Fibroblast of peridontal ligament (primary cell): ENCODE results near the gene PCGF1.

ENCODE experiments used
- DNase-seq: peaks from one replicate; pipeline ENCODE4 v3.0.0-alpha.2; 2010; ENCODE audit errors: extremely low read depth

The PCGF1 gene

DNA sequence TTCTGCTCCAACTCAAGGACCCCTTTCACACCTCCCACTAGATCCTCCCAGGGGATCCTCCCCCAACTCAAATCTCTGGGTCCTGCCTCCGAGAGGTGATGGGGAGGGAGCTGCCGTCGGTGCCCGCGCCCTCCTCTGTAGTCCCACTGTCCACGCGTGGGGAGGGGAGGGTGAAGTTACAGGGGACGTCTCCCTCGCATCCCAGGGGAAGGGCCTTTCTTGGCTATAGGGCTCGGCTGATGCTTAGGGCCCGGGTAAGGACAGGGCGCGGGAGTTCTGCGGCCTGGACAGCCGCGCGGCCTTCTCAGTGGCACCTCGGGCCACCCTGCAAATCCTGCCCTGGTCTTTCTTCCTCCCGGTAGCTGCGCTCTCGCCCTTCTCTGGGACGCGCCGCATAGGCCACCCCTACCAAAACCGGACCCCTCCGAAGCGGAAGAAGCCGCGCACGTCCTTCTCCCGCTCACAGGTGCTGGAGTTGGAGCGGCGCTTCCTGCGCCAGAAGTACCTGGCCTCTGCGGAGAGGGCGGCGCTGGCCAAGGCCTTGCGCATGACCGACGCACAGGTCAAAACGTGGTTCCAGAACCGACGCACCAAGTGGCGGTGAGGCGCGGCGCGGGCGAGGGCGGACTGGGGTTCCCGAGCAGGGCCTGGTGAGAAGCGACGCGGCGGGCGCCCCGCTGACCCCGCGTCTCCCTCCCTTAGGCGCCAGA is 7.9 kb upstream of the PCGF1 start:
- no peak for DNase-seq

DNA sequence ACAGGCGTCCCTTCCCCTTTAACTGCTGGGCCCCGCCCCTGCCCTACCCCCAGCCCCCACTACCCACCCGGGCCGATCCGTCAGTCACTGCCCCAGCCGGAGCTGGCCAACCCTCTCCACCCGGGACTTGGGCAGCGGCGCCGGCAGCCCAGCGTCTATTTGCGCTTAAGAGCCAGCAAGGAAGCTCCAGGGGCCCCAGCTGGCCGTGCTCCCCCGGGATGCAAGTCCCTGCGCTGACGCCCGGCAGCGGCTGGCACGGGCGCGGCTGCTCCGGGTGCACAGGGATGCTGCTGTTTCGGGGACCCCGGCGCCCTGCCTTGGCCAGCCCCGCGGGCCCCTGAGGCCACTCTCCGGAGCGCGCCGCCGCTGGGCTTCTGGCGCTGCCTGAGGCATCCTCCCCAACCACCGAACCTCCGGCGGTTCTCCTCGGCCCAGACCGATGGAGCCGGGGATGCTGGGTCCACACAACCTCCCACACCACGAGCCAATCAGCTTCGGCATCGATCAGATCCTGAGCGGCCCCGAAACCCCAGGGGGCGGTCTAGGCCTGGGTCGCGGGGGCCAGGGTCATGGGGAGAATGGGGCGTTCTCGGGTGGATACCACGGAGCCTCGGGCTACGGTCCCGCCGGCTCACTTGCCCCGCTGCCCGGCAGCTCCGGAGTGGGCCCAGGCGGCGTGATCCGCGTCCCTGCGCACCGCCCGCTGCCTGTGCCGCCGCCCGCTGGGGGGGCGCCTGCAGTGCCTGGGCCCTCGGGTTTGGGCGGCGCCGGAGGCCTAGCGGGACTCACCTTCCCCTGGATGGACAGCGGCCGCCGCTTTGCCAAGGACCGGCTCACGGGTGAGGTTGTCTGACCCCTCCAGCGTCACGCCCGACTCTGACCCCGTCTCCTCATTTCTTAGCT is 7.1 kb upstream of the PCGF1 start, which contains the start of gene TLX2:
TSS of gene TLX2 (plus strand) at position 83 of the 903 bp plus-strand sequence. CDS start at position 440, 357 bp downstream.
- no peak for DNase-seq

DNA sequence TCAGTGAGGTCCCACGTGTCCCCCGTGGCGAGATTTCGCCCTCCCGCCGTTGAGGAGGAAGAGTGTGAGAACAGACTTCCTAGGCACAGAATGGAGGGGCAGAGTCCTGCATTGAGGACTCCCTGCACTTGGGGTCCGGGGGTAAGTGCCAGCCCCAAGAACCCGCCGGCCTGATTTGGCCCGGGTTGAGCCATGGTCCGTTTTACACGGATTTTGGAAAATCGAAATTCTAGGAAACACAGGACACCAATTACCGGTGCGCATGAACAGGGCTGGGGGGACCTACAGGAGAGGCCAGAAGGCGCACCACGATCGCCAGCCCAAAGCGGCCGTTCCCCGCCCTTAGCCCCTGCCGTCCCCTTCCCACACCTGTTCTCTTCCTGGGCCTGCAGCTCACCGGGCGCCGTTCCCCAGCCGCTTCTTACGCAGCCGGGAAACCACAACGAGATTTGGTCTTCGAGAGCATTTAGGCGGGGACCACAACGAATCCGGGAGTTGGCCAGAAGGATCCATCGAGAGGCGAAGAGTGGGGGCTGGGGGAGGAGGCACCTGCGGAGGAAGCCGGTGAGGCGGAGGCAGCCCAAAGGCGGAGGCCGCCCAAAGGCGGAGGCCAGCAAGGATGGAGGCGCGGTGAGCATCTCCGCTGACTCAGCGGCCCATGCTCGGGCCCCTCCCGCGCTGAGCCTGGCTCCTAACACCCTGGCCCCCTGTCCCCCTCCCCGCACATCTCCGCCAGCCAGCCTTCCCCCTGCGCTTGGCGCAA is 6.3 kb upstream of the PCGF1 start:
- DNase-seq, result no peak

DNA sequence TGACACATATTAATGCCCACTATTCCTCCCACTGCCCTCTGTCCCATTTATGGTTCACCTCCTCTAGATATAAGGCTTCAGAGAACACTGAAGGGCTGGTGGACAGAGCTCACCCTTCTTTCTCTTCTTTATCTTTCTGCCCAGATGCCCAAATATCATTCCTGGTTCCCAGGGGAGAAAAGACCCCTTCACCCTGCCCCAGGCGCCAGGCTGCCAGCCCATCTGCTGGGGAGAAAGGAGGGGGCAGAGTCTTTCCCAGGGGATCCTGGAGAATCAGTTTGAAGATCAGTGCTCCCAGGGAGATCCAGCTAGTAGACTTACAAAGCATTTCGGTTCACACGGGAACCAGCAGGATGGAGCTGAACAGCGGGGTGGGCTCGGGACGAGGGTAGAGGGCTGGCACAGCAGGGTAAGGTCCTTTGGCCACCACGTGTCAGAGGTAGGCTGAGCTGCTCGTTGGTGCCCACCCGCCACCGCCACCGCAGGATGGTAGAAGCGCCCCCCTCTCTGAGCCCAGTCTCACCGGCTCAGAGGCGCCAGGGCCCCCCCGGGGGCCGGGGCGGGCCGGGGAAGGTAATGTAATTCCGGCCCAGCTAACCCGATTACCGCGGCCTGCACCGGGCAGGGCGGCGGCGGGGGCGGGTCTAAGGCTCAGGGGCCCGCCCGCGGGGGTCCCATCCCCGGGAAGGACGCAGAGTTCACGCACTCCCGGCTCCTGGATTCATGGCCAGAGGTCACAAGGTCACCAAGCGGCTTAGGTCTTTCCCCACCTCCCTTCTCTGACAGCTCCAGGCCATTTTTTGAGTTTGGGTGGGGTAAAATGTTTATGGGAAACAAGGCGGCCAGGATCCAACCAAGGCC is 5.5 kb upstream of the PCGF1 start:
- no peak for DNase-seq

DNA sequence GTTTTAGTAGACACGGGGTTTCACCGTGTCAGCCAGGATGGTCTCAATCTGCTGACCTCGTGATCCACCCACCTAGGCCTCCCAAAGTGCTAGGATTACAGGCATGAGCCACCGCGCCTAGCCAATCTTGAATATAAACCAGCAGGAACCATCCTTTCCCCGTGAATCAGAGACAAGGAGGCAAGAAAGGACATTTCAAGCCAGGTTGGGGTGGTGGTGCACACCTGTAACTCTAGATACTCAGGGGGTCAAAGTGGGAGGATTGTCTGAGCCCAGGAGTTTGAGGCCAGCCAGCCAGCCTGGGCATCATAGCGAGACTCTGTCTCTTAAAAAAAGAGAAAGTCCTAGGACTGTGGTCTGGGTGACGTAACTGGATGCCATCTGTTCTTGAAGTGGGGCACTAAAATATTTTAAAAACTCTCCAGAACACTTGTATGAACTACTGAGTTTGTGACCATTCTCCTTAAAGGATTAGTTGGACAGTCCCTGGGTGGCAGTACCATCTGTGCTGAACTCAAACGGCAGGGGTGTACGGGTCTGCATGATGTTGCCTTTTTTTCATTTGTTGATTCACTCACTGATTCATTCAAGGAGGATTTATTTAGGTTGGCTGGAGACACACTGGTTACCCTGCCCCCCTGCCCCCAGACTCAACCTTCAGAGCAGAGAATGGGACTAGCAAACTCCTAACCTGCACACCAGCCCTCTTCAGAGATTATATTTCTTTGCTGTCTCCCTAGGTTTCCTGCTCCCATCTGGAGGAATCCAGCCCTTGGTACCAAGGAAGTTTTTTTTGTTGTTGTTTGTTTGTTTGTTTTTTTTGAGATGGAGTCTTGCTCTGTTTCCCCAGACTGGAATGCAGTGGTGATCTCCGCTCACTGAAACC is 3.9 kb upstream of the PCGF1 start:
- DNase-seq, result peak; percentile 49

DNA sequence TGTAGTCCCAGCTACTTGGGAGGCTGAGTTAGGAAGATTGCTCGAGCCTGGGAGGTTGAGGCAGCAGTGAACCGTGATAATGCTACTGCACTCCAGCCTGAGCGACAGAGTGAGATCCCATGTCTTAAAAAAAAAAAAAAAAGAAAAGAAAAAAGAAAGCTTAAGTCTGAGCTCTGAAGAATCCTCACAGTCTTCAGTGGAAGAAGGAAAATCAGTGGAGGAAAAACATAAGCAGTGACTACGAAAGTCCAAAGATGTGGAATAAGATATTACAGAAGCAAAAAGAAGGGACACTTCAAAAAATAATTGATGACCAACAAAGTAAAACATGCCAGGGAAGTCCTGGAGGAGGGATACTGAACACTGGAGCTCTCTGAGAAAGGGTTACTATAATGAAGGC is 2.8 kb upstream of the PCGF1 start:
- DNase-seq, result no peak

DNA sequence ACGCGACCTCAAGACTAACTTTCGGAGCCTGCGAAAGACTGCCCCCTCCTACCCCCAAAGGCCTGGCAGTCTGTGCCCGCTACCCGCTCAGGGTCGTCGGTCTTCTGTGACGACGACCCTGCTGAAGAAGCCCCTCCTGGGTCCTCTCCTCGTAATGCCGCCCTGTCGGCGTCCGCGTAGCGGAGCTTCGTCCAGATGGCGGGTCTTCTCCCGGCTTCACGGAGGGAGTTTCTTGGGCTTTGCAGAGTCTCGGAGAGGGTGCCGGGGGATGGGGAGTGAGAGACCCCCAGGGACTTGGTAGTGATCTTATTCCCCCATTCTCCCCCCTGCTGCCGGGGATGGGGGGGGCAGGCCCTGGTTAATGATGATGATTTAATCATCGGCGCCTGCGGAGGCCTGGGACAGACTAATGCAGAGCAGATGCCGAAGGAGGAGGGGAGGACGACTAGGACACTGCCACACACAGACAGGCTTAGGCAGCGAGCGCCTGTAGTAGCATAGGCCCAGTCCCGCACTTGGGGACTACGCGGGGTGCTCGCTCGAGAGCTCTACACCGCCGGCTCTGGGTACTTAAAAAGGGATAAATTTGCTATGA is 528 bp upstream of the PCGF1 start:
- DNase-seq, result peak; percentile 62

DNA sequence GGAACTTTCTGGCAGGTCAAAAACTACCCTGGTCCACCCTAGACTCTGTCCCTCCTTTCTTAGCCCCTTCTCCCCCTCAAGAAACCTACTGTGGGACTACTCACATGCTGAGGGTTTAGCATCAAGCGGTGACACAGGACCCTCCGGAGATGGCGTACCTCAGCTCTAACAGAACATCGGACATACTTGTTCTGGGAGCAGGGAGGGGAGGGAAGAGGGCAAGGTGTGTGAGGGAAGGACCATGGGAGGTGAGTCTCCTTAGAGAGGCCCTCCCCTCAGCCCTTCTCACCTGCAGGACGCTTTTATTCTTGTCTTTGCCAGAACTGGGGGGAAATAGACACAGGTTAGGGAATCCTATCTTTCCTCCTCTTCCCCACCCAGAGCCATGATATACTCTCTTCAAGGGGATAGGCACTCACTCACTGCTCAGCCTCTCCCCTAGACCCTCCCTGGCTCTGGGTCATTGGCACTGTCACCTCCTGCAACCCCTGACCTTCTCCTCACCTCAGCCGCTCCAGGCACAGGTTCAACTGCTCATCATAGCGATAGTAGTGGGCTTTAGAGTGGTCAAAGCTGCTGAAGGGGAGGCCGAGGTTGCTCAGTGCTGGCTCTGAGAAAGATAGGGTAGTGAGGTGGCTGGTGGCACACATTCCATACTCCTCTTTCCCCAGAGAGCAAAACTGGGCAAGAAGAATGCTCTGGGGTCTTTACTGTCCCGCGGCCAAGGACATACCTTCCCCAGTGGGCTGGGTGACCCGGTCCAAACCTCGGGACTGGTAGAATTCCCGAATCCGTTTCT is 1.8 kb downstream of the PCGF1 start:
- no peak for DNase-seq

DNA sequence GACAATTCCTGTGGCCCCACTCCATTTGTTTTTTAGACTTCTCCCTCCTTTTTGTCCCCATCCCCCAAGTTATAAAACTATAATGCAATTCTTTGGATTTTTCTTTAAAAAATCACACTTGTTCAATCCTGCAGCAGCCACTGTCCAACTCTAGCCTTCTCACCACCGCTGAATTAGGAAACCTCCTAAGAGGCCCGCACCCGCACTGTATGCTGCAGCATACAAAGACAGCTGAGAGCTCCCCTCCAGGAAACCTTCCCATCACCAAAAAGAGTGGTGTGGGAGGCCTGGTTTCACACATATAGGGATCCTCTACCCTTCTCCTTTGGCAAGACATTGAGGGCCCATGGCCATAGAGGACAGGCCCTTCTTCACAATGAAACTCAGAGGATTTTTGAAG is 2.9 kb downstream of the PCGF1 start:
- DNase-seq, result no peak

DNA sequence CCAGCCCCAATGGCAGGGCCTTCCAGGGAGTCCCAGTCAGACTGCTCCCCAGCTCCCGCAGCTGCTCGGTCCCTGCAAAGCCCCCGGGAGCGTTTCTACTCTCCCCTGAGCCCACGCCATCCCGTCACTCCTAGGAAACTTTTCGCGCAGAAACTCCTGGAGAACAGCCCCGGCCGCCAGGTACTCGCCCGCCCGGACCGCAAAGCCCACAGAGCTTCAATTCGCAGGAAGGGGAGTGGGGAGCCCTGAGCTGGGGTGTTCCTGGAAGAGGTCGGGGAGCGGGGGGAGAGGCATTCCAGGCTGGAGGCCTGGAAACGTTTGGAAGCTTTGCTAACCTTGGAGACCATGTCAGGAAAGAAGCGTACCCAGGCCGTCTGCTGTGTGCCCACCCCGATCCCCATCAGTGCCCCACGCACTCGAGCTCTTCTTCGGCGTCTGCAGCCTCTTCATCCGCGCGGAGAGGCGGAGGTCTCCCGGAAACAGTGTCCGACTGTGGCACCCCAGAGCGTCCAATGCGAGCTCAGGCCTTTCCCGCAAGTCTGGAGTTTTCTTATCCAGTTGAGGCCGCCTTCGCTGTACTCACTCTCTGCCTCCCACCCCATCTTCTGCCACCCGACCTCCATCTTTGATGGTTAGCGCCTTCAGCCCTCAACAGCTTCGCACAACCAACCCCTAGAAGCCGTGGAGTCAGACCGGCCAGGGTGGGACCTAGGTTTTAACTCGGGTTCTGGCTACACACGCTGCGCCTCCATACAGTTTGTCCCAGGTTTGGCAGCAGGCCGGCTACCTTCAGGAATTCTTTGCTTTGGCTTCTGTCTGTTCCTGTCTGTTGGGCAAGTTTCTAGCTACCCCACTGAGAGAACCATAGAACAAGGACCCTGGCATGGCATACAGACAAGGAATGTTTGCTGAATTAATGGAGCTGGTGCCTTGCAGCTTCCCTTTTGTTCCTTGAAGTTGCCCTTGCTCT is 3.7 kb downstream of the PCGF1 start:
- DNase-seq, result no peak

DNA sequence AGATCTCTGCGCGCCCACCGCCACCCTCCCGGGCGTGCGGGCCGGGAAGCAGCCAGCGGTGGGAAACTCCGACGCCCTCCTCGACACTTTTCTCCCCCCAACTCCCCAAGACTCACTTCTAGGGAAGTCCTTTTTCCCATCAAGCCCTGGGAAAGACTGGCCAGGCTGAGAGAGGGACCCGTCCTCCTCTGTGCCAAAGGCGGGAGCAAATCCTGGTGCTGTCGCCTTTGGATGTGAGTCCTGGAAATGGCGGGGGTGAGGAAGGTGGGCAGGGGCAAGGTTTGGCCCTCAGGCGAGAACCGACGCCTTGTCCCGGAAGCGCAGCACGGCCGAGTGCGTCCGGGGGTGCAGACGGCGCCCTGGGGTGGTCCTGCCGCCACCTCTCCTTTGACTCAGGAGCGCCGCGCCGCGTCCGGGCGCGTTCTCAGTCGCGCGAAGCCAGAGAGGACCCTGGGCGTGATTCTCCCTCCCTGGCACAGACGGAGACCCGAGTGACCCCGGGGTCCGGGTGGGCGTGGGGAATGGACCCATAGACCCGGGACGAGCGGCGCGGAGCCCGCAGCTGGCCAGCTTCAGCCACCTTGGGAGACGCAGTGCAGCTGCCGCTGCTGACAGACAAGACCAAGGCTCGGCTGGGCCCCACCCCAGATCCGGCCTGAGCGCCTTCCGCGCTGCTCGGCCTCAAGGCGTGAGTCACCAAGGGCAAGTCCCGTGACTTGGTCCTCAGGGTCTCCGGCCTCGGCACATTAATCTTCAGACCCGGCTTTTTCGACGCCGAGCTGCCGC is 4.6 kb downstream of the PCGF1 start:
- peak; percentile 71 for DNase-seq

DNA sequence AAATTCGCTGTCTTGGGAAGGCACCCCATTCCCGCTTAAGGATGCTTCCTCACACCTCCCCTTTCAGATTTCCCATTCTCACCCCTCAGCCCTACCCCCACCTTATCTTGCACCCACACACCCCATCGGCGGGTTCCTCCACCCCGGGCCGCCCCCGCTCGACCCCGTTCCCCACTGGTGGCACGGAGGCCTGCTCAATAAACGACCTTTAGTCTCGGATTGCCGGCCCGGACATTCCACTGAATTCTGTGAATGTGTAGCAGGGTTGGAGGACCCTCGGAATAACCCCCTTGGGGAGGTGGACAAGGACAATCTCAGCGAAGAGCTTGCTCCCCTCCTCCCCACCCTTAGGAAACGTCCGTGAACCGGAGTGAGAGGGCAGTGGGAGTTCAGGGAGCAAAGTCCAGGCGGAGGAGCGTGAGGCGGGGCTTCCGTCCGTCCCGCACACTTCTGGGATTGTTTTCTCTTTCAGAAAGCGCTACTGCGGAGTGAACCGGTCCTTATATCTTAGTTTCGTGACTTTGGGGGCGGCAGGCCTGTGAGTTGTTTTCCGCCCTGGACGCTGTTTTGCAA is 5.3 kb downstream of the PCGF1 start:
- DNase-seq, result no peak

DNA sequence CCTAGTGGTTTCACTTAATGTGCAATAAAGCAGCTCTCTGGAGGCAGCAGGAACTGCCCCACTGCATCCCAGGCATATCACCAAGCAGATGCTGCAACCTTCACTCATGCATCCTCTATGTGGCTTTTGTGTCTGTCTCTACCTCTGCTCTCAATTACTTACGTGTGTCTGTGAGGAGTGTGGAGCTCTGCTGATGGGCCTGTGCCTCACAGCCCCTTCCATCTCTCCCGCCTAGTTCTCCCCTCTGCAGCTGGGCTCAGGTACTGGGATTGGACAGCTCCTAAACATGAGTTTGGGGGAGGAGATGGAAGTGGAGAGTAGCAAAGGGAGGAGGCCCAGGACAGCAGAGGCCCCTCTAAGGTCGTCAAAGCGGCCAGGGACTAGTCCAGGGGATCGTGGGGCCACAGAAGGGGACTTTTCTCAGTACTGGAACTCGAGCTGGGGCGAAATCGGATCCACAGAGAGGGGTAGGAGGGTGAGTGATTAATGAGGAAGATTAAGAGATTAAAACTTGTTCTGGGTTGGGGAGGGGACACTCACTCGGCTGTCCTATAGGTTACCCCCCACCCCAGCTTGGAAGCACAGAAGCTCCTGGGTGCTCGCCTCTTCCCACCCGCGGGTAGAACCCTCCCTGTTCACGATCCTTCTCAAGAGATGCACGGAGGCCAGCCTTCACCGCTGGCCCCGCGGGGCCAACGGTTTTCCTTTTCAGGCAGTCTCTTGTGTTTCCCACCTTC is 6.0 kb downstream of the PCGF1 start:
- DNase-seq, result no peak

DNA sequence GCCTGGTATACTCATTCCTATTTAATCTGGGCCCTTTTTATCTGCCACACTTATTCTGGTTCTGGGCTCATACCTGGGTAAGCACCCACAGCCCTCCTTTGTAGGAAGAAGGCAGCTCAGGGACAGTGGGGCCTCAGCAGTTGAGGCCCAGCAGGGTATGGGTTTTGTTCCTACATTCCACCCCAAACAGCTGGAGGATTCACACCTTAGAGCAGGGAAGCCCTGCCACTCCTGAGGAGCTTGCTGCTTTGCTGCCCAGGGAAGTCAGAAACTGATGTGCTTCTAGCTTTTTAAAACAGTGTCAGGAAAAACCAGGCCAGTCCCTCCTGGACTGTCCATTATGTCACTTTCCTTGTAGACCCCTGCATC is 6.9 kb downstream of the PCGF1 start:
- no peak for DNase-seq

DNA sequence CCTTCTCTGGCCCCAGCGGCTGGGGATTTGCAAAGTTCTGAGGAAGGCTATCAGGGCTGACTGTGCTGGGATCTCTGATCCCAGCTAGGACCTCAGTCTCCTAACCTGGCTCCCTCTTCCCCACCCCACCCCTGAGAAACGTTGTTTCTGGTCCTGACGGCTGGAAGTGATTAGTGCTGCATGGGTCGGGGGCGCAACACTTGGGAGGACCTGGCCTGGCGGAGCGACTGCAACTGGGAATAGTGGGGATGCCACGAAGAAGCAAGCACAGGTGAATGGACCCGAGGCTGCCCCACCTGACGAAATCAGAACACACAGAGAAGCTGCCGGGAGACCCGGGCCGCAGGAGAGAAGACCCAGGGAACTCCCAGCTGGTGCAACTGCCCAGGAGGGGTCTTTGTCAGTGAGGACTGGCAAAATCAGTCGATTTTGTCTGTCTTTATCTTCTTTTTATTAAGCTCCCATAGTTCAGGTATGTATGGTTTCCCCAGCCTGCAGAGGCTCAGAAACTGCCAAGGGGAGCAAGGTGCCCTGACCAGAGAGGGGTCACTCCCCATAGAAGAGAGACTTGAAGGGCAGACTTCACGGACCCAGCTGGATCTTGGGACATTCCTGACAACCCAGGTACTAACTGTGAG is 7.4 kb downstream of the PCGF1 start:
- no peak for DNase-seq
